Lung microvascular endothelial cell (primary cell): Measurements from ENCODE around the gene CORO2A. TPM values are rescaled to one million over a fixed set of nuclear protein-coding genes. Genes with fewer than 3 reads are reported as not detected.
A peak's percentile ranks its signal among the peaks of the same experiment; 100 is the strongest.
"Not testable (repeated sequence)": the region's sequence is repeated elsewhere in the genome, so short reads cannot be mapped to it uniquely, and the experiment has no call there.

ENCODE experiments used
- DNase-seq, 2 donors: peaks; one replicate each; pipeline versions ENCODE4 v3.0.0 to v3.0.0-alpha.2; 2010; ENCODE audit warnings: low read depth in 2 of 2
- total RNA-seq: library from RNA; depleted of rRNA; stranded (reverse); fragments of >200 nt; gene quantifications from 2 replicates; pipeline ENCODE4 v1.2.1, GENCODE V29; 2014

The CORO2A gene
- total RNA-seq, 1 donor from 2014 or later, result 0.20 TPM

DNA sequence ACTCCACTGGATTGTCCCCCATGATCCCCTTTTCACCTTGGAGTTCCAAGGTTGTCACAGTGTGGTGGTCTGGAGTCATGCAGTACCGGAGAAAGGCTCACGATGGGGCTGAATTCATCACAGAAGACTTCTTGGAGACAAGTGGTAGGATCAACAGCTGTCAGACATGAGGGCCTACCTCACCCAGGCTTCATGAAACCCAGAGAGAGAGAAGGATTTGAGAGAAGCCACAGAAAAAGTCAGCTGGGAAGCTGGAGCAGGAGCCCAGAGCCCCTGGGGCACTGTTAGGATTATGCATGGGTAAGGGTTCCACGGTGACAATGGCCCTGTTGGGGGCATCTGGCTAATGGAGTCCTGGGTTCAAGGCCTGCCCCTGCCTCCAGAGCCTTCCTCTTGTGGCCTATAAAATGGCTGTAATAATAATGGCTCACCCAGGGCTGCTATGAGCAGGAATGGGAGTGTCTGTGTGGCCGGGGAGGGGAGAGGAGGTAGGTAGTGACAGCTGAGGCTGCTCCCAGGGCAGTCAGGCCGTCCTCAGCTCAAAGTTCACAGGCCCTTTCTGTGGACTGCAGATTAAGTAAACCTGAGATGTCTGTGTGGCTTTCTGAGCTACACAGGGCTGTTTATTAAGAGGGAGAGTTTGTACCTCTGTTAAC is 74.3 kb downstream of the CORO2A start:
- peak in 1 of 2 donors; percentile 33 for DNase-seq

DNA sequence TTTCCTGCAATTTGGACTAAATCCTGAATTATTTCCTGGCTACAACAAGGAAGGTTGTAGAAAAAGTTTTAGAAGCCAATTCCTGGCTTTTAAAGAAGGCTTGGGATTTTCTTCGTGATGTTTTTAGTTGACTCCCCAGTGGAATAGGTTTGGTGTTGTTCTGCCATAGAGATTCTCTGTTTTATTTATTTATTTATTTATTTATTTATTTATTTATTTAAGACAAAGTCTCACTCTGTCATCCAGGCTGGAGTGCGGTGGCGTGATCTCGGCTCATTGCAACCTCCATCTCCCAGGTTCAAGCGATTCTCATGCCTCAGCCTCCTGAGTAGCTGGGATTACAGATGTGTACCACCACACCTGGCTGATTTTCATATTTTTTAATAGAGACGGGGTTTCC is 75.3 kb downstream of the CORO2A start:
- DNase-seq, result not testable (repeated sequence)

DNA sequence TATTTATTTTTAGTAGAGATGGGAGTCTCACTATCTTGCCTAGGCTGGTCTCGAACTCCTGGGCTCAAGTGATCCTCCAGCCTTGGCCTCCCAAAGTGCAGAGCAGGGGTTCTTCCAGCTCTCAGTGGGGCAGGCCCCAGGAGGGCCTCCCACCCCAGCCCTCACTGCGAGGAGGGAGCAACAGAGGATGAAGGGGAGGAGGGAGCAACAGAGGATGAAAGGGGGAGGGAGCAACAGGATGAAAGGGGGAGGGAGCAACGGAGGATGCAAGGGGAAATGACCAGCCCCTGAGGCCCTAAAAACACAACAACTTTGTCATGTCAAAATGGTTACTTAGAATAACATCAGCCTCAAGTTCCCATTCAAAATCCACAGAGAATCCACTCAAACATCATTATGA is 83.4 kb downstream of the CORO2A start:
- no peak for DNase-seq

DNA sequence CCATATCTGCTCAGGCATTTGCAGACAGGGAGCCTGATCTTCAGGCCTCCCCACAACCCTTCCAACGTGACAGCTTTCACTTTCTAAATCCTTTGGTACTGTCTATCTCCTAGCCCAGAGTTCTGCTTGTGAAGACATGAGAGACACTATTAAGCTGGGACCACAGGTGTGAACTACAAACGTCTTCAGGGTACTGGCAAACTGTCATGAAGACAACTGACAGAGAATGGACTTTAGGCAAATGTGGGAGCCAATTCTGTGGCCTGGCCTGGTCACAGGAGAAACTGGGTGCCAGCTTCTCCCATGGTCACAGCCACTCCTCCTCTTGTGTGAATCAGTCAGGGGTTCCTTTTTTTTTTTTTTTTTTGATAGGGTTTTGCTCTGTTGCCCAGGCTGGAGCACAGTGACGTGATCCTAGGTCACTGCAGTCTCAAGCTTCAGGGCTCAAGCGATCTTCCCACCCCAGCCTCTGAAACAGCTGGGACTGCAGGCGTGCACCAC is 83.9 kb downstream of the CORO2A start:
- DNase-seq, result no peak

DNA sequence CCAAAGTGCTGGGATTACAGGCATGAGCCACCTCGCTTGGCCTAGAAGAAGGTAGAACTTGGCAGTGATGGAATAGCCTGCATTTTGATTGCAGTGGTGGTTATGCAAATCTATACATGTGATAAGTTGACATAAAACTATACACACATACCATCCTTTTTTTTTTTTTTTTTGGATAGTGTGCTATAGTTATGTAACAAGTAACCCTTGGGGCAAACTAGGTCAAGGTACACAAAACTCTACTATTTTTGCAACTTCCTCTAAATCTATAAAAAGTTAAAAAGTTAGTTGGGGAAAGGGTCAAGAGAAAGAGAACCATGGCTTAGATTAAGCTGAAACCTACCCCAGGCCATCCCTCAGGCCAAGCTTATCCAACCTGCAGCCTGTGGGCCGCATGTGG is 84.5 kb downstream of the CORO2A start:
- no peak for DNase-seq

DNA sequence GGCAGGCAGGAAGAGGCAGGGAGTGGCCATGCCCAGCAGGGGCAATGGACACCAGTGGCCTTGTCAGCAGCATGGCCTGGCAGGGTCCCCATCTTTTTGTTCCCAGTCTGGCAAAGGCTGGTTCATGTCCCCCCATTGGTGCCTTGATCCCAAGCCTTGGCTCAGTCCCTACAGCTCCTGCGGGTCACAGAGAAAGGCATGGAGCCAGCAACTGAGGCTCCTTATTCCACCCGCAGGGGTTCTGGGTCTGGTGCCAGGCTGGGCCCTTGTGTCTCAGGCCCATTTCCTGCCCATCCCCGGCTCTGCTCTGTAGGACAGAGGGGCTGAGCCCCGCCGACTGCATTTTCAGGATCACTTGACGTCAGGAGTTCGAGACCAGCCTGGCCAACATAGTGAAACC is 87.4 kb downstream of the CORO2A start:
- no peak for DNase-seq

- no peak for DNase-seq
These were observed 88.0 kb downstream of the CORO2A start for GRCh38 chr9:98104445-98104881.

DNA sequence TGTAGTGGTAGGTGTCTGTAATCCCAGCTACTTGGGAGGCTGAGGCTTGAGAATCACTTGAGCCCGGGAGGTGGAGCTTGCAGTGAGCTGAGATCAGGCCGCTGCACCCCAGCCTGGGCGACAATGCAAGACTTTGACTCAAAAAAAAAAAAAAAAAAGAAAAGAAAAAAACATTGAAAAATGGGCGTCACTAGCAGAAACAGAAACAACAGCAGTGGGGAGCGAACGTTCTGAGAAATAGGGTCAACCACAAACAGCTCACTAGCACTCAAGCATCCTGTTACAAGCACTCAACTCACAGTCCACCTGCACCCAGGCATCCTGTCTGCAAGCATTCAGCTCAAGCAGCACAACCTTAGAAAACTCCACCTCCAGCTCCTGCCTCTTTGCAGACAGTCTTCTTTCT is 90.6 kb downstream of the CORO2A start:
- no peak for DNase-seq

GRCh38 chr9:98101416-98101815 is 91.0 kb downstream of the CORO2A start:
- DNase-seq, result no peak

GRCh38 chr9:98100456-98100855 is 92.0 kb downstream of the CORO2A start:
- no peak for DNase-seq

DNA sequence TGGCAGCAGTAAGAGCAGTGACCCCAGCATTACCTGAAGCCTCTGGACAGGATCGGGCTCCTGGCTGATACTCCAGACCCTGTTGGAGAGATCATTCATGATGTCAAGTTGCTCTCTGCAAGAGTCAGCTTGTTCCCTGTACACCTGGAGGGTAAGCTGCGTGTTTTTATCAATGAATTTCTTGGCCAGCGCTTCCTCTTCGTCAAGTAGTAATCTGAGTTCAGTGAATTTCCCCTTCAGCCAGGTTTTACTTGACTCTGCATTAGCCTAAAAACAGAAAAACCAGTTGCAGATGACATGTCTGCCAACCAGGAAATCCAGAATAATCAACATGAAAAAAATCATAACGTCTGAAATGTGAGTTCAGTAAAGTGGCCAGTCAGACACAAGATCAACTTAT is 92.5 kb downstream of the CORO2A start:
- no peak for DNase-seq

DNA sequence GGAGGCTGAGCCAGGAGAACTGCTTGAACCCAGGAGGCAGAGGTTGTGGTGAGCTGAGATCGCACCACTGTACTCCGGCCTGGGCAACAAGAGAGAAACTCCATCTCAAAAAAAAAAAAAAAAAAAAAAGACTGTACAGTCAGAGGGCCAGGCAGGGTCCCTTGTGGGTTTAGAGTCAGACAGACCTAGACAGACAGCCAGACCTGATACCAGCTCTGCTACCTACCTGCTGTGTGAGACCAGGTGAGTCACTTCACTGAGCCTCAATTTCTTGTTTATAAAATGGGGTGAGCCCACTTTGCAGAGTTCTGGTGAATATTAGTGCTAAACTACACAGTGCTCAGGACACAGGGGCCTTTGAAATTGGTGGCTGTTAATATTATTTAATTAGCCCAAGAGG is 93.1 kb downstream of the CORO2A start:
- DNase-seq, result no peak

- no peak for DNase-seq
These were observed 94.6 kb downstream of the CORO2A start for GRCh38 chr9:98097836-98098235.

GRCh38 chr9:98096091-98096490 is 96.3 kb downstream of the CORO2A start:
- DNase-seq, result no peak

DNA sequence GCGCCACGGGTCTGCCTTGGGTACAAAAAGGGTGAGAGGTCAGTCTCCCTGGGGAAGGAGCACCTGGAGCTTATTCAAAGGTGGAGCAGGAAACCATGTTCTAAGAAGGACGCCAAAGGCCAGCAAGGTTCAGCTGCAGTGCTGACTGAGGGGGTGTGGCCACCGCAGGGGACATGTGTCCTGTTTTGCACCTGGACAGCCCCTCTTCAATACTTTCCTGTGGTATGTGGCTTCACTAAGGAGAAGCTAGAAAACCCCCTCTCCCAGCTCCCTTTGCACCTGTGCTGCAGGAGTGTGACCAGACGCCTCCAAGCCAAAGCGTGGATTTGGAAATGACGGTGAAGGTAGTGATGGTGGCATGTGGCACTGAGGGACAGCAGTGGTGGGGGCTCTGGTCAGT is 97.0 kb downstream of the CORO2A start:
- no peak for DNase-seq

- DNase-seq, result no peak
These were observed 97.6 kb downstream of the CORO2A start for GRCh38 chr9:98094851-98095250.

DNA sequence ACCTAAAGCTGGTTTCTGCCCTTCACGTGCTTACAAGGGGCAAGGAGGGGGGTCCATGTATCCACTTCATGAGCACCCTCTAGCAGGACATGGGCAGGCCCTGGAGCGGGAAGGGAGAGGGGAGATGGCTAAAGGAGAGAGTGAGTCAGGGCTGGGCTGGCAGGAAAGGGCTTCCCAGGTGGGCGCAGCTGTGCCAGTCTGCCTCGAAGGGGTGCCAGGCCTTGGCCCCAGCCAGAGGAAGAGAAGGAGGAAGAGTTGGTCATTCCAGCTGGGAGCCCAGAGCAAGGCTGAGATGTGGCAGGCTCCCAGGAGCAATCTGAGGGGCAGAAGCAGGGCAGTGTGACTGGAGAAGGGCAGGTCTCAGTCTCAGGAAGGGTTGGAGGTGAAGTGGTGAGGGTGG is 98.1 kb downstream of the CORO2A start:
- DNase-seq, result no peak

GRCh38 chr9:98092613-98092931 is 99.9 kb downstream of the CORO2A start:
- no peak for DNase-seq

GRCh38 chr9:98091735-98092612 is 100.5 kb downstream of the CORO2A start:
- no peak for DNase-seq

DNA sequence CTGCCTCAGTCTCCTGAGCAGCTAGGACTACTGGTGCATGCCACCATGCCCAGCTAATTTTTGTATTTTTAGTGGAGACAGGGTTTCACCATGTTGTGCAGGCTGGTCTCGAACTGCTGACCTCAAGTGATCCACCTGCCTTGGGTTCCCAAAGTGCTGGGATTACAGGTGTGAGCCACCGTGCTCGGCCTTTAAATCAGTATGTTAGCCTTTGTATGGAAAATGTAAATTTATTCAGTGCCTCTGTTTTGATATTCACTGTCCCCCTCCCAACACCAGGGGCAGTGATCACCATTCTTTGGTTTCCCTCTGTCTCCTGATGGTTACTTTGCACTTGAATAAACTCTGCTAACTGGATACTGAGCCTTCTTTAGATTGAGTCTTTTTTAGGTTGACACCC is 101.8 kb downstream of the CORO2A start:
- not testable (repeated sequence) for DNase-seq

- peak; percentile 69 to 77 for DNase-seq
These were observed 104.8 kb downstream of the CORO2A start for GRCh38 chr9:98087420-98088354.

DNA sequence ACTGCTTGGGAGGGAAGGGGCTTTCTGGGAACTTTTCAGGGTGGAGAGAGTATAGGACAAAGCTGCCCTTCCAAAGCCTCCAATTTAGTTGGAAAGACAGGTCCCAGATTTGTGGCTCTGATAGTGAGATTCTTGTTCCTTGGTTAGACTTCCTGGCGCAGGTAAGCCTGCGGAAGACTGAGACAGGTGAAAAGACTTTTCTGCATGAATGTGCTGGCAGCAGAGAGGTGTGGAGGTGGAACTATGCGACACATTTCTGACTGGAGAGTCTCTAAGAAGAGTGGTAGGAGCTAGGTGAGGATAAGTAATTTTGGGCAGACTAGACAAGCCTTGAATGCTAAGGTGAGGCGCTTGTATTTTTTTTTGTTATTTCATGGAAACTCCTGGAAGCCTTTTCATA is 106.0 kb downstream of the CORO2A start:
- DNase-seq, result no peak
